Neural progenitor cell (in vitro differentiated cells): ENCODE measurements around the gene NPHP3.

ENCODE experiments used
- CTCF ChIP-seq: fragments of 200-600 bp; sonication (generic); IDR thresholded peaks from 2 replicates; pipeline ENCODE4 v1.5.1; 2017; ENCODE audit warnings: antibody characterized with exemption, mild to moderate bottlenecking
- EZH2 ChIP-seq: fragments of 200-600 bp; sonication (generic); IDR thresholded peaks from 2 replicates; pipeline ENCODE4 v1.6.1; 2017; ENCODE audit warnings: antibody characterized with exemption, mild to moderate bottlenecking, moderate library complexity
- EZH2phosphoT487 ChIP-seq: fragments of 200-600 bp; sonication (generic); IDR thresholded peaks from 2 replicates; pipeline ENCODE4 v1.6.1; 2017; ENCODE audit warnings: antibody characterized with exemption

GRCh38 chr3:132713977-132714727 is 8.1 kb downstream of the NPHP3 start:
- no peak for TF ChIP-seq EZH2phosphoT487
- TF ChIP-seq CTCF = no peak
- TF ChIP-seq EZH2 = no peak
